Effector memory CD8-positive, alpha-beta T cell (primary cell): ENCODE results near the gene KRT36.

Experiments used
- ATAC-seq: fragments of 150-1000 bp; cut with Tn5 transposase; replicated peaks from 2 replicates; pipeline ENCODE4 v1.10.0; 2021; ENCODE audit warnings: mild to moderate bottlenecking, moderate library complexity
- DNase-seq, 3 experiments: peaks; one replicate each; pipeline ENCODE4 v3.0.0; 2021
- H3K27ac Mint-ChIP-seq, 2 donors: one replicate each; pipeline ENCODE4 v1.8.0; 2022; ENCODE audit warnings: mild to moderate bottlenecking in 2 of 2, mixed read lengths in 2 of 2, moderate library complexity in 2 of 2
- H3K27me3 Mint-ChIP-seq, 2 donors: one replicate each; pipeline ENCODE4 v1.8.0; 2022; ENCODE audit warnings: mixed read lengths in 2 of 2
- H3K36me3 Mint-ChIP-seq: one replicate; pipeline ENCODE4 v1.8.0; 2022; ENCODE audit warnings: mild to moderate bottlenecking, moderate library complexity, mixed read lengths; ENCODE audit not compliant: insufficient read depth
- H3K4me1 Mint-ChIP-seq, 2 donors: one replicate each; pipeline ENCODE4 v1.8.0; 2022; ENCODE audit warnings: low read depth in 2 of 2, mixed read lengths in 2 of 2
- H3K4me3 Mint-ChIP-seq, 2 donors: one replicate each; pipeline ENCODE4 v1.8.0; 2022; ENCODE audit warnings: mild to moderate bottlenecking in 2 of 2, mixed read lengths in 2 of 2, moderate library complexity in 2 of 2
- H3K9me3 Mint-ChIP-seq, 2 donors: one replicate each; pipeline ENCODE4 v1.8.0; 2022; ENCODE audit warnings: mixed read lengths in 2 of 2

Gene KRT36

GRCh38 chr17:41467561-41467960, 22.1 kb downstream of the KRT36 start:
- H3K36me3 Mint-ChIP-seq, result no peaks in the 10 kb centered on the region

DNA sequence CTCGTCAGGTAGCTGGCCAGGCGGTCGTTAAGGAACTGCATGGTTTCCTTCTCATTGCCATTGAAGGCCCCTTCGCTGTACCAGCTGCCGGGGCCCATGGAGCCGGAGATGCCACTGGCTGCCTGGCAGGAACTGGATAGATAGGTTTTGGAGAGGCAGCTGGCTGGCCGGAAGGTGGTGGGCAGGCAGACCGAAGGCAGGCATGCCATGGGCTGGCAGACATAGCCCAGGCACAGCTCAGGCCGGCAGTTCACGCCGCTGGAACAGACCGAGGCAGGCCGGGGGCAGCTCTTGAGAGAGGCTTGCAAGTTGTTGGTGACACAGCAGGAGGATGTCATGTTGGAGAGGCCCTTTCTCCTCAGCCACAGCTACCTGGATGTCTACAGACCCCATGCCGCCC, 22.7 kb downstream of the KRT36 start, which contains the start of gene KRT32:
TSS of gene KRT32 (minus strand) at position 399 of the 400 bp plus-strand sequence. CDS start at position 338, 61 bp downstream.
- DNase-seq (no peak), ATAC-seq (no peak)
- Mint-ChIP-seq H3K27me3 (peaks cover 34 to 50% of the 10 kb centered on the region in 2 donors), H3K27ac (no peak within 1 kb of the TSS), H3K4me3 (no peak within 1 kb of the TSS), H3K9me3 (no peaks in the 10 kb centered on the region), H3K36me3 (no peaks in the 10 kb centered on the region), H3K4me1 (no peaks in the 10 kb centered on the region)

More at GRCh38 chr17:41467561-41467960, 22.1 kb downstream of the KRT36 start:
- no peaks in the 10 kb centered on the region for H3K9me3 Mint-ChIP-seq
- no peaks in the 10 kb centered on the region for H3K4me1 Mint-ChIP-seq
- no peak for ATAC-seq
- DNase-seq, result no peak
- no peak overlapping the region for H3K27ac Mint-ChIP-seq
- no peak overlapping the region for H3K4me3 Mint-ChIP-seq
- peaks cover 29 to 44% of the 10 kb centered on the region in 2 donors for H3K27me3 Mint-ChIP-seq

DNA sequence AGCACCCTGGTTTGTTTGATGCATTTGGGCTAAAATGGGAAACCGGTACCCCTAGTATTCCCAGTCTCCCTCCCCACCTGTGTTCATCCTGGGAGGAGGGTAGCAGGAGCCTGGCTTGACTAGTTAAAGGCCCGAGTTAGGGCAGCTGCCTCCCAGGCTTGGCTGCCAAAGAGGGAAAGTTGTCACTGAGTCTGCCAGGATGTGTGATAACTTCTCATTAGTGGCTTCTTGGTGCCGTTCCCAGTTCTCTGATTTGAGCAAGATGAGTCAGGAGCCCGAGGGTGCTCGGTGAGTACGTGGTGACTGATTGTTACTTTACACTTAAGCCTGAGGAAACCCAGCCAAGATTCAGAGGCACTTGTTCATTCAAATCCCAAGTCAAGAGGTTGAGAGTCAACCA, 25.0 kb downstream of the KRT36 start:
- H3K27ac Mint-ChIP-seq, result no peak overlapping the region
- H3K4me3 Mint-ChIP-seq, result no peak overlapping the region
- ATAC-seq (no peak), DNase-seq (no peak)
- no peaks in the 10 kb centered on the region for H3K9me3 Mint-ChIP-seq
- H3K27me3 Mint-ChIP-seq, result peaks cover 29 to 71% of the 10 kb centered on the region in 2 donors
- H3K4me1 Mint-ChIP-seq, result no peaks in the 10 kb centered on the region
- H3K36me3 Mint-ChIP-seq, result no peaks in the 10 kb centered on the region

- Mint-ChIP-seq H3K36me3 (no peaks in the 10 kb centered on the region), H3K4me1 (no peaks in the 10 kb centered on the region), H3K27me3 (peaks cover 32 to 73% of the 10 kb centered on the region in 2 donors), H3K4me3 (no peak overlapping the region), H3K27ac (no peak overlapping the region), H3K9me3 (no peaks in the 10 kb centered on the region)
- ATAC-seq, result no peak
- no peak for DNase-seq
Observed at GRCh38 chr17:41464173-41464572, 25.5 kb downstream of the KRT36 start.

GRCh38 chr17:41463746-41464145, 26.0 kb downstream of the KRT36 start:
- ATAC-seq, result no peak

GRCh38 chr17:41462705-41463104, 27.0 kb downstream of the KRT36 start:
- Mint-ChIP-seq H3K4me1 (no peaks in the 10 kb centered on the region), H3K27ac (no peak overlapping the region), H3K36me3 (no peaks in the 10 kb centered on the region), H3K27me3 (peaks cover 22 to 79% of the 10 kb centered on the region in 2 donors), H3K9me3 (no peaks in the 10 kb centered on the region), H3K4me3 (no peak overlapping the region)
- ATAC-seq, result no peak
- no peak for DNase-seq

More at GRCh38 chr17:41463746-41464145, 26.0 kb downstream of the KRT36 start:
- H3K4me3 Mint-ChIP-seq, result no peak overlapping the region
- DNase-seq, result no peak
- no peaks in the 10 kb centered on the region for H3K9me3 Mint-ChIP-seq
- no peaks in the 10 kb centered on the region for H3K4me1 Mint-ChIP-seq
- no peaks in the 10 kb centered on the region for H3K36me3 Mint-ChIP-seq
- no peak overlapping the region for H3K27ac Mint-ChIP-seq
- peaks cover 32 to 75% of the 10 kb centered on the region in 2 donors for H3K27me3 Mint-ChIP-seq

DNA sequence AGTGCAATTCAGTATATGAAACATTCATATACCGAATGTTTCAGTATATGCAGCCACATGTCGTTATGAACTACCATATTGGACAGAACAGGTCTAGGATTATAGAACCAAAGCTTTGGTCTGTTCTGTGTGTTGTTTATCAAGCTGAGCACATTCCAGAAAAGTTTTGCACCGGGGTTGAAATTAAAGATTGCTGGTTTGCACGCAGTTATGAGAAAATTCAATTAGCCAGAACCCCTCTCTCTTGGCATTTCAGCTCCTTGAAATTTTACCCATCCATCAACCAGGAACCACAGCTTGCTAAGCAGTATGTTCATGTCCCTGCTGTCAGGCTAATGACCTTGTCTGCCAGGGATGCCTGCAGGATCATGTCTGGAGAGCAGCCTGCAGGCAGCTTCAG, 32.0 kb downstream of the KRT36 start:
- H3K9me3 Mint-ChIP-seq, result no peaks in the 10 kb centered on the region
- no peaks in the 10 kb centered on the region for H3K4me1 Mint-ChIP-seq
- peaks cover 10 to 48% of the 10 kb centered on the region in 2 donors for H3K27me3 Mint-ChIP-seq
- H3K27ac Mint-ChIP-seq, result no peak overlapping the region
- no peak for DNase-seq
- H3K4me3 Mint-ChIP-seq, result no peak overlapping the region
- no peak for ATAC-seq
- no peaks in the 10 kb centered on the region for H3K36me3 Mint-ChIP-seq

DNA sequence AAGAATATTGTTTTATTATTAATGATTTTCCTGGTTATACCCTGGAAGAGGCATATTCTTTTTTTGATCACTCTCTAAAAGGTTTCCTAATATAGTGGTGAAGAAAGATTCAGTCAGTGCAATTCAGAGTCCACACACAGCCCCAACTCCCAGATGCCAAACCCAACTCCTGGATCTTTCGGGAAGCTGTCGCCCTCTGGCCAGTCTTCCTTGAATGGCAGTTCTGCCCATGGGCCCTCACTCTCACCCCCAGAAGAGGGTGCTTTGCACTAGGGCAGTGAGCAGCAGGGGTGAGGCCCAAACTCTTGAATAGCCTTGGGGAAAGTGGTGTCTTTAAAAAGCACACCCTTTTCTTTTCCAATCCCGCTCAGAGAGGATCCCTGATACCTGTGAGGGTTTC, 33.5 kb downstream of the KRT36 start:
- Mint-ChIP-seq H3K4me1 (no peaks in the 10 kb centered on the region), H3K27me3 (peaks cover 10 to 50% of the 10 kb centered on the region in 2 donors), H3K36me3 (no peaks in the 10 kb centered on the region), H3K27ac (no peak overlapping the region), H3K9me3 (no peaks in the 10 kb centered on the region), H3K4me3 (no peak overlapping the region)
- DNase-seq, result no peak
- no peak for ATAC-seq

- Mint-ChIP-seq H3K9me3 (no peaks in the 10 kb centered on the region), H3K4me1 (no peaks in the 10 kb centered on the region), H3K4me3 (no peak overlapping the region), H3K36me3 (no peaks in the 10 kb centered on the region), H3K27me3 (peaks cover 14 to 50% of the 10 kb centered on the region in 2 donors), H3K27ac (no peak overlapping the region)
- DNase-seq (no peak), ATAC-seq (no peak)
Observed at GRCh38 chr17:41455236-41455635, 34.5 kb downstream of the KRT36 start.

GRCh38 chr17:41453066-41453465, 36.6 kb downstream of the KRT36 start:
- no peak for ATAC-seq

DNA sequence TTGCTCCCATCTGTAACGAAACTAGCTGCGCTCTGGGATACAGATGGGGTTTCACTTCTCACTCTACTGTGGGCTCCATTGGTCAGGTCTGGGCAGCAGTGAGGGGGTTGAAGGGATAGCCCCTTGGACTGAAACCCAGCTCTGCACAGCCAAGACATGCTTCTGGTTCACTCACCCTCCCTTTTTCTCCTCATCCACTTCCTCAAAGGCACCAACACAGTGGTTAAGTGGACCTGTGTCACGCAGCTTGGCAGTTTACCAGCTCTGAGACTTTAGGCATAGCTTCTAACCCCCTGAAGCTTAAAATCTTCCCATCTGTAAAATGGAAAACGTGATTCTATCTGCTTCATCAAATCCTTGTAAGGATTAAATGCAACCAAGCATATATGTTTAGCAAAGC, 37.4 kb downstream of the KRT36 start:
- H3K4me3 Mint-ChIP-seq, result no peak overlapping the region
- no peak for ATAC-seq
- H3K9me3 Mint-ChIP-seq, result no peaks in the 10 kb centered on the region

More at GRCh38 chr17:41453066-41453465, 36.6 kb downstream of the KRT36 start:
- Mint-ChIP-seq H3K4me1 (no peaks in the 10 kb centered on the region), H3K36me3 (peaks cover 4% of the 10 kb centered on the region), H3K27me3 (peaks cover 18 to 52% of the 10 kb centered on the region in 2 donors), H3K4me3 (no peak overlapping the region), H3K9me3 (no peaks in the 10 kb centered on the region), H3K27ac (no peak overlapping the region)
- no peak for DNase-seq

DNA sequence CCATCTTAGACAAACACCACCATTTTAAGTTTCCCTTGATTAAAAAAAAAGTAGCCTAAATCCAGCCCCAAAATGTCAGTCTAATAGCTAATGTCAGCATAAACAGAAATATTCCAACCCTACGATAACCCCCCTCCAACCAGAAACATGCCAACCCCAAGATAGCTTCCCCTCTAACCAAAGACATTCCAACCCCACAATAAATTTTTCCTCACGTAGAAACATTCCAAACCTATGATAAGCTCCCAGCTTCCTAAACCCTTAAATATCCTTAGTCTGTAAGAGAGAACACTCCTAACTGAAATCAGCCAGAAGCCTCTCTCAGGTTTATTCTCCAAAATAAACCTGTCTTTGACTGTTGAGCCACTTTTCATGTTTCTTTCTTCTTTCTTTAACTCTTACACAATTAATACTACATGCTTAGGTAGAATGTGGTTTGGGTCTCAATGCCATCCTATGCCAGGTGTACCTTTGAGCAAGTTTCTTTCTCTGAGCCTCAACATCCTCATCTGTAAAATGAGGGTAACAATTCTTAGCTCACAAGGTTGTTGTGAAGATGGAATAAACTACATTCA, 38.5 kb downstream of the KRT36 start:
- Mint-ChIP-seq H3K27me3 (peaks cover 23 to 58% of the 10 kb centered on the region in 2 donors), H3K4me3 (no peak overlapping the region), H3K27ac (no peak overlapping the region), H3K36me3 (peaks cover 4% of the 10 kb centered on the region), H3K9me3 (no peaks in the 10 kb centered on the region), H3K4me1 (no peaks in the 10 kb centered on the region)
- ATAC-seq (no peak), DNase-seq (no peak)

More for the DNA sequence above, 37.4 kb downstream of the KRT36 start:
- no peak overlapping the region for H3K27ac Mint-ChIP-seq
- H3K27me3 Mint-ChIP-seq, result peaks cover 18 to 50% of the 10 kb centered on the region in 2 donors
- H3K36me3 Mint-ChIP-seq, result peaks cover 4% of the 10 kb centered on the region
- no peaks in the 10 kb centered on the region for H3K4me1 Mint-ChIP-seq
- no peak for DNase-seq

- H3K27me3 Mint-ChIP-seq, result peaks cover 35 to 78% of the 10 kb centered on the region in 2 donors
Observed at GRCh38 chr17:41449008-41449407, 40.7 kb downstream of the KRT36 start.

DNA sequence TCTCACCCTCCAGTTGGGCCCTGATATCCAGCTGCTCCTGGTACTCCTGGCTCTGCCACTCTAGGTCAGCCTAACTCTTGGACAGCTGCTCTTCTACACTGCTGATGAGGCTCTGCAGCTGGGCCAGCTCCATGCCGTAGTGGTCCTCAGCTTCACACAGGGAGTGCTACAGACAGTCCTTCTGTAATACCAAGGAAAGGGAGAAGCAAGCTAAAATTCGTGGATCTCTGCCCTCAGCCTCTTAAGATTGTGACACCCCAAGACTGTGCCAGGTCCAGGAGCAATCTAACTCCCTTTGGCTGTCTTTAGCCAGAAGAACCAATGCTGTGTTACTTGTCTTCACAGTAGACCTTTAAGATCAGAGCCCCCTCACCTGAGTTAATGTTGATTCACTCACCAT, 41.2 kb downstream of the KRT36 start:
- DNase-seq (no peak), ATAC-seq (no peak)
- peaks cover 0 to 2% of the 10 kb centered on the region in 2 donors for H3K4me1 Mint-ChIP-seq
- peaks cover 40 to 78% of the 10 kb centered on the region in 2 donors for H3K27me3 Mint-ChIP-seq
- no peak overlapping the region for H3K4me3 Mint-ChIP-seq
- H3K36me3 Mint-ChIP-seq, result peaks cover 4% of the 10 kb centered on the region
- no peaks in the 10 kb centered on the region for H3K9me3 Mint-ChIP-seq
- H3K27ac Mint-ChIP-seq, result no peak overlapping the region

More at GRCh38 chr17:41449008-41449407, 40.7 kb downstream of the KRT36 start:
- Mint-ChIP-seq H3K9me3 (no peaks in the 10 kb centered on the region), H3K4me3 (no peak overlapping the region), H3K36me3 (peaks cover 4% of the 10 kb centered on the region), H3K27ac (no peak overlapping the region), H3K4me1 (peaks cover 0 to 2% of the 10 kb centered on the region in 2 donors)
- ATAC-seq (no peak), DNase-seq (no peak)
